HG02763 (cell line): ENCODE measurements around the gene MCEE.
"Not testable (repeated sequence)": the region's sequence is repeated elsewhere in the genome, so short reads cannot be mapped to it uniquely, and the experiment has no call there.

Experiments
- ATAC-seq: cut with Tn5 transposase; IDR thresholded peaks from one replicate; pipeline ENCODE4 v1.9.1; 2021; ENCODE audit warnings: mild to moderate bottlenecking, moderate library complexity; ENCODE audit not compliant: unreplicated experiment

Gene MCEE

GRCh38 chr2:71129114-71129901 lies 721 bp downstream of the MCEE start:
- no peak for ATAC-seq

- ATAC-seq, result no peak
Measured at GRCh38 chr2:71126957-71127356, 3.1 kb downstream of the MCEE start.

GRCh38 chr2:71125506-71126294 lies 4.3 kb downstream of the MCEE start:
- ATAC-seq, result no peak

- ATAC-seq, result no peak
Measured at GRCh38 chr2:71122387-71123298, 7.4 kb downstream of the MCEE start.

GRCh38 chr2:71121479-71121878 lies 8.6 kb downstream of the MCEE start:
- no peak for ATAC-seq

- ATAC-seq, result no peak
Measured at GRCh38 chr2:71120195-71120594, 9.8 kb downstream of the MCEE start.

- ATAC-seq, result no peak
Measured at GRCh38 chr2:71117063-71117462, 13.0 kb downstream of the MCEE start.

- ATAC-seq, result no peak
Measured at GRCh38 chr2:71113843-71114242, 16.2 kb downstream of the MCEE start.

- no peak for ATAC-seq
Measured at GRCh38 chr2:71108091-71108490, 21.9 kb downstream of the MCEE start.

GRCh38 chr2:71106463-71106862 lies 23.6 kb downstream of the MCEE start:
- not testable (repeated sequence) for ATAC-seq

GRCh38 chr2:71103809-71104208 lies 26.2 kb downstream of the MCEE start:
- no peak for ATAC-seq

- ATAC-seq, result no peak
Measured at GRCh38 chr2:71102981-71103681, 26.9 kb downstream of the MCEE start.

GRCh38 chr2:71101656-71102055 lies 28.4 kb downstream of the MCEE start:
- no peak for ATAC-seq

- no peak for ATAC-seq
Measured at GRCh38 chr2:71100195-71100964, 29.6 kb downstream of the MCEE start.

GRCh38 chr2:71092491-71093260 lies 37.4 kb downstream of the MCEE start:
- not testable (repeated sequence) for ATAC-seq

GRCh38 chr2:71091808-71092207 lies 38.2 kb downstream of the MCEE start:
- not testable (repeated sequence) for ATAC-seq

- ATAC-seq, result not testable (repeated sequence)
Measured at GRCh38 chr2:71089475-71089874, 40.6 kb downstream of the MCEE start.

GRCh38 chr2:71085325-71086003 lies 44.6 kb downstream of the MCEE start:
- not testable (repeated sequence) for ATAC-seq
